ENCODE measurements around the gene DGKI.

The DGKI gene

DNA sequence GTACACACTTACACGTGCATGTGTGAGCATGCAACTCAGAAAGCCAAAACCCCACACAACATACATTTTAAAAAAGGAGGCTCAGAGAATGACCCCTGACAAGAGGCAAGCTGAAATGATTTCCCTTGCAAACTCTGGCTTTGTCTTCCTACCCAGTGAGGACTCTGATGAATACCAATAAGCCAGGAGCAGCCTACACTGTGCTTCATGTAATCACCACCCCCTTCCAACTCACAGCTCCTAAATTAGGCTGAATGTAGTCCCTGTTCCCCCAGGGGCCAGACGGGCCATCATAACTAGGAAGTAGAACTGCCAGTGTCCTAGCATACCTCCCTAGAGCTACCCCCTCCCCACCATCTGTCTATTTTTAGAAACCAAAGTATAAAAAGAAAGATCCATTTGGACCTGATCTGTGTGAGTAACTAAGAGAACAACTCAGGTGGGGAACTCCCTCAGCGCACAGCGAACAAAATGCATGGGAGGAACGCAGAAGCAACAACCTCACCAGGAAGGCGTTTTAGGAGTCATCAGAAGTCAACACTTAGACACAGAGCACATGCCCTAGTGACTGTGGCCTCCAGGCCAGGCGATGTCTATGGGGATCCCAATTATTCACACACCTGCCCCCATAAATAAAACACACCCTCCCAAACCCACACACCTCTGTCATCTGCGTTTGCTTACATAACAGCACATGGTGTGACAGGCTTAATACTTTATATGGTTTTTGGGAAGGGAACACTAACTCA is 1.9 kb downstream of the DGKI start:
- no peak overlapping the region for H3K27ac ChIP-seq (ENCODE audit: extremely low read depth, low read depth, low read length)
- H3K4me3 ChIP-seq (ENCODE audit: low read depth, low read length) = no peak overlapping the region
- ChIA-PET POLR2A (no interaction called here), CTCF (no interaction called here)
- H3K4me1 ChIP-seq (ENCODE audit: control insufficient read depth, insufficient read depth, low read length) = no peaks in the 10 kb centered on the region
- no peaks in the 10 kb centered on the region for H3K9me3 ChIP-seq (ENCODE audit: control insufficient read depth, insufficient read depth, low read depth, low read length)
- TF ChIP-seq, protein P1, sequence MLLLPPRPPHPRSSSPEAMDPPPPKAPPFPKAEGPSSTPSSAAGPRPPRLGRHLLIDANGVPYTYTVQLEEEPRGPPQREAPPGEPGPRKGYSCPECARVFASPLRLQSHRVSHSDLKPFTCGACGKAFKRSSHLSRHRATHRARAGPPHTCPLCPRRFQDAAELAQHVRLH (tag by site-specific recombination; IDR thresholded peaks at IDR 0.05) = no peak
- TF ChIP-seq, protein P2, sequence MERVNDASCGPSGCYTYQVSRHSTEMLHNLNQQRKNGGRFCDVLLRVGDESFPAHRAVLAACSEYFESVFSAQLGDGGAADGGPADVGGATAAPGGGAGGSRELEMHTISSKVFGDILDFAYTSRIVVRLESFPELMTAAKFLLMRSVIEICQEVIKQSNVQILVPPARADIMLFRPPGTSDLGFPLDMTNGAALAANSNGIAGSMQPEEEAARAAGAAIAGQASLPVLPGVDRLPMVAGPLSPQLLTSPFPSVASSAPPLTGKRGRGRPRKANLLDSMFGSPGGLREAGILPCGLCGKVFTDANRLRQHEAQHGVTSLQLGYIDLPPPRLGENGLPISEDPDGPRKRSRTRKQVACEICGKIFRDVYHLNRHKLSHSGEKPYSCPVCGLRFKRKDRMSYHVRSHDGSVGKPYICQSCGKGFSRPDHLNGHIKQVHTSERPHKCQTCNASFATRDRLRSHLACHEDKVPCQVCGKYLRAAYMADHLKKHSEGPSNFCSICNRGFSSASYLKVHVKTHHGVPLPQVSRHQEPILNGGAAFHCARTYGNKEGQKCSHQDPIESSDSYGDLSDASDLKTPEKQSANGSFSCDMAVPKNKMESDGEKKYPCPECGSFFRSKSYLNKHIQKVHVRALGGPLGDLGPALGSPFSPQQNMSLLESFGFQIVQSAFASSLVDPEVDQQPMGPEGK (tag by site-specific recombination; IDR thresholded peaks at IDR 0.05) = no peak
- TF ChIP-seq, protein P3, sequence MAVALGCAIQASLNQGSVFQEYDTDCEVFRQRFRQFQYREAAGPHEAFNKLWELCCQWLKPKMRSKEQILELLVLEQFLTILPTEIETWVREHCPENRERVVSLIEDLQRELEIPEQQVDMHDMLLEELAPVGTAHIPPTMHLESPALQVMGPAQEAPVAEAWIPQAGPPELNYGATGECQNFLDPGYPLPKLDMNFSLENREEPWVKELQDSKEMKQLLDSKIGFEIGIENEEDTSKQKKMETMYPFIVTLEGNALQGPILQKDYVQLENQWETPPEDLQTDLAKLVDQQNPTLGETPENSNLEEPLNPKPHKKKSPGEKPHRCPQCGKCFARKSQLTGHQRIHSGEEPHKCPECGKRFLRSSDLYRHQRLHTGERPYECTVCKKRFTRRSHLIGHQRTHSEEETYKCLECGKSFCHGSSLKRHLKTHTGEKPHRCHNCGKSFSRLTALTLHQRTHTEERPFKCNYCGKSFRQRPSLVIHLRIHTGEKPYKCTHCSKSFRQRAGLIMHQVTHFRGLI (tag by site-specific recombination; IDR thresholded peaks at IDR 0.05) = no peak
- TF ChIP-seq ZNF174 (tag by site-specific recombination; IDR thresholded peaks at IDR 0.05) = no peak
- TF ChIP-seq ZNF350 (tag by site-specific recombination; IDR thresholded peaks at IDR 0.05) = no peak
- TF ChIP-seq HOXC10 (CRISPR knock-in tag; IDR thresholded peaks at IDR 0.05) = no peak
- no peak for TF ChIP-seq ZNF529 (tag by site-specific recombination; IDR thresholded peaks at IDR 0.05; ENCODE audit: insufficient replicate concordance)
- H3K36me3 ChIP-seq (ENCODE audit: control insufficient read depth in 2 of 2, insufficient read depth in 1 of 2, low read length in 2 of 2) = no peaks in the 10 kb centered on the region

DNA sequence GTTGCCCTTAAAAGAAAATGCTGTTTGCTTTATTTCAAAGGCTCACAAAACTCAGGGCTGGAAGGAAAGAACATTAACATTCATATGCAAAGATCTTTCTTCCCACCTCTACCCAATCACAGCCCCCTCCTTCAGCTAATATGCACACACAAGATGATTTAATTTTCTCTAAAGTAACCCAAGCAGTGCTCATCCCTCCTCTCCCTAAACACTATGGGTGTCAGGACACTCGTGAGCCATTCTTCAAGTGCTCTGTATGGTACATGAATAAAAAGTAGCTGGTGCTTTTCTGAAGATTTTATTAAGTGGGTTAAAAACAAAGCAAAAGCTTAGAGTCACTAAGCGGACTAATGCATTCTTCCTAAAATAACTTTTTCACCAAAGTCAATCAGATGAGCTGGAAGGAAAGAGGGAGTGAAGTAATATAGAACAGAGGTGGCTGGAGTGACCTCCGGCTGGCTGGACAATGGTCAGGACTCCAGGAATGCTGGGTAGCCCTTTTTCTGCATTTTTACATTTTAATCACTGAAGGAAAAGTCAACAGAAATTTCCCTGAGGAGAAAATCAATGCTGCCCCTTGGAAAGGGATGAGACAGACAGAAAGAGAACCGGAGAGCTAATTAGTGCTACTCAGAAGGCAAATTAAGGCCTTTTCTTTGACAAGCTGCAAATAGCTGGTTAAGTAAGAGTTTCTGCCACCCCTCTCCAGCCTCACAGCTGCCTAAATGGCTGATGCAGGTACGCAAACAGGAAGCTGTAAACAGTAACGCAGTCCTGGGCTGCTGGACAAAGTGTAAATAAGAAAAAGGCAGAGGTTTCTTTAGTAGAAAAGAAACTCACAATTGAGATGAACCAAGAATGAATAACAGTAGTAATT is 6.6 kb downstream of the DGKI start:
- POLR2A ChIA-PET = no interaction called here
- CTCF ChIA-PET = interaction anchor here (0.6 to 1.6 kb wide), 3 partner anchors 14 to 386 kb away, joined by 3 to 6 read pairs (median 5); no protein-coding TSS in a partner anchor
- TF ChIP-seq, protein P4, sequence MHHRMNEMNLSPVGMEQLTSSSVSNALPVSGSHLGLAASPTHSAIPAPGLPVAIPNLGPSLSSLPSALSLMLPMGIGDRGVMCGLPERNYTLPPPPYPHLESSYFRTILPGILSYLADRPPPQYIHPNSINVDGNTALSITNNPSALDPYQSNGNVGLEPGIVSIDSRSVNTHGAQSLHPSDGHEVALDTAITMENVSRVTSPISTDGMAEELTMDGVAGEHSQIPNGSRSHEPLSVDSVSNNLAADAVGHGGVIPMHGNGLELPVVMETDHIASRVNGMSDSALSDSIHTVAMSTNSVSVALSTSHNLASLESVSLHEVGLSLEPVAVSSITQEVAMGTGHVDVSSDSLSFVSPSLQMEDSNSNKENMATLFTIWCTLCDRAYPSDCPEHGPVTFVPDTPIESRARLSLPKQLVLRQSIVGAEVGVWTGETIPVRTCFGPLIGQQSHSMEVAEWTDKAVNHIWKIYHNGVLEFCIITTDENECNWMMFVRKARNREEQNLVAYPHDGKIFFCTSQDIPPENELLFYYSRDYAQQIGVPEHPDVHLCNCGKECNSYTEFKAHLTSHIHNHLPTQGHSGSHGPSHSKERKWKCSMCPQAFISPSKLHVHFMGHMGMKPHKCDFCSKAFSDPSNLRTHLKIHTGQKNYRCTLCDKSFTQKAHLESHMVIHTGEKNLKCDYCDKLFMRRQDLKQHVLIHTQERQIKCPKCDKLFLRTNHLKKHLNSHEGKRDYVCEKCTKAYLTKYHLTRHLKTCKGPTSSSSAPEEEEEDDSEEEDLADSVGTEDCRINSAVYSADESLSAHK (tag by site-specific recombination; IDR thresholded peaks at IDR 0.05) = no peak
- TF ChIP-seq ZNF239 (tag by site-specific recombination; IDR thresholded peaks at IDR 0.05) = no peak
- TF ChIP-seq ZNF140 (tag by site-specific recombination; IDR thresholded peaks at IDR 0.05) = no peak
- no peak for TF ChIP-seq ZNF23 (tag by site-specific recombination; IDR thresholded peaks at IDR 0.05; ENCODE audit: borderline replicate concordance)
- no peak for TF ChIP-seq ZFHX2 (tag by site-specific recombination; conservative IDR thresholded peaks at IDR 0.05)
- TF ChIP-seq, protein P5, sequence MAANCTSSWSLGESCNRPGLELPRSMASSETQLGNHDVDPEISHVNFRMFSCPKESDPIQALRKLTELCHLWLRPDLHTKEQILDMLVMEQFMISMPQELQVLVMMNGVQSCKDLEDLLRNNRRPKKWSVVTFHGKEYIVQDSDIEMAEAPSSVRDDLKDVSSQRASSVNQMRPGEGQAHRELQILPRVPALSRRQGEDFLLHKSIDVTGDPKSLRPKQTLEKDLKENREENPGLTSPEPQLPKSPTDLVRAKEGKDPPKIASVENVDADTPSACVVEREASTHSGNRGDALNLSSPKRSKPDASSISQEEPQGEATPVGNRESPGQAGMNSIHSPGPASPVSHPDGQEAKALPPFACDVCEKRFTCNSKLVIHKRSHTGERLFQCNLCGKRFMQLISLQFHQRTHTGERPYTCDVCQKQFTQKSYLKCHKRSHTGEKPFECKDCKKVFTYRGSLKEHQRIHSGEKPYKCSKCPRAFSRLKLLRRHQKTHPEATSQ (tag by site-specific recombination; IDR thresholded peaks at IDR 0.05) = no peak
- TF ChIP-seq ZNF529 (tag by site-specific recombination; IDR thresholded peaks at IDR 0.05; ENCODE audit: insufficient replicate concordance) = no peak
- no peak for TF ChIP-seq ZFP41 (tag by site-specific recombination; IDR thresholded peaks at IDR 0.05; ENCODE audit: borderline replicate concordance)
- no peak for TF ChIP-seq ZNF214 (tag by site-specific recombination; IDR thresholded peaks at IDR 0.05; ENCODE audit: borderline replicate concordance)
- no peak for TF ChIP-seq ZNF221 (tag by site-specific recombination; IDR thresholded peaks at IDR 0.05; ENCODE audit: borderline replicate concordance)
- TF ChIP-seq ZNF121 (tag by site-specific recombination; IDR thresholded peaks at IDR 0.05) = no peak
- no peak for TF ChIP-seq SCRT1 (tag by site-specific recombination; IDR thresholded peaks at IDR 0.05; ENCODE audit: borderline replicate concordance)
- no peak for TF ChIP-seq ZBTB21 (tag by site-specific recombination; IDR thresholded peaks at IDR 0.05)
- no peak for TF ChIP-seq ZNF600 (tag by site-specific recombination; IDR thresholded peaks at IDR 0.05)
- TF ChIP-seq ZBTB17 (tag by site-specific recombination; IDR thresholded peaks at IDR 0.05) = no peak
- TF ChIP-seq ZNF621 (tag by site-specific recombination; IDR thresholded peaks at IDR 0.05) = no peak
- no peak for TF ChIP-seq ZNF510 (tag by site-specific recombination; IDR thresholded peaks at IDR 0.05; ENCODE audit: insufficient replicate concordance)
- no peak for TF ChIP-seq ZNF146 (tag by site-specific recombination; IDR thresholded peaks at IDR 0.05)

More for the DNA sequence above, 6.6 kb downstream of the DGKI start:
- Histone ChIP-seq H3K9me3 (ENCODE audit: control insufficient read depth, insufficient read depth, low read depth, low read length) (no peaks in the 10 kb centered on the region), H3K4me1 (ENCODE audit: control insufficient read depth, insufficient read depth, low read length) (no peaks in the 10 kb centered on the region), H3K36me3 (ENCODE audit: control insufficient read depth in 2 of 2, insufficient read depth in 1 of 2, low read length in 2 of 2) (no peaks in the 10 kb centered on the region), H3K4me3 (ENCODE audit: low read depth, low read length) (no peak overlapping the region), H3K27ac (ENCODE audit: extremely low read depth, low read depth, low read length) (no peak overlapping the region)
